ENCODE results near the gene ATG7.
"Not testable (repeated sequence)": the region's sequence is repeated elsewhere in the genome, so short reads cannot be mapped to it uniquely, and the experiment has no call there.

Gene ATG7

DNA sequence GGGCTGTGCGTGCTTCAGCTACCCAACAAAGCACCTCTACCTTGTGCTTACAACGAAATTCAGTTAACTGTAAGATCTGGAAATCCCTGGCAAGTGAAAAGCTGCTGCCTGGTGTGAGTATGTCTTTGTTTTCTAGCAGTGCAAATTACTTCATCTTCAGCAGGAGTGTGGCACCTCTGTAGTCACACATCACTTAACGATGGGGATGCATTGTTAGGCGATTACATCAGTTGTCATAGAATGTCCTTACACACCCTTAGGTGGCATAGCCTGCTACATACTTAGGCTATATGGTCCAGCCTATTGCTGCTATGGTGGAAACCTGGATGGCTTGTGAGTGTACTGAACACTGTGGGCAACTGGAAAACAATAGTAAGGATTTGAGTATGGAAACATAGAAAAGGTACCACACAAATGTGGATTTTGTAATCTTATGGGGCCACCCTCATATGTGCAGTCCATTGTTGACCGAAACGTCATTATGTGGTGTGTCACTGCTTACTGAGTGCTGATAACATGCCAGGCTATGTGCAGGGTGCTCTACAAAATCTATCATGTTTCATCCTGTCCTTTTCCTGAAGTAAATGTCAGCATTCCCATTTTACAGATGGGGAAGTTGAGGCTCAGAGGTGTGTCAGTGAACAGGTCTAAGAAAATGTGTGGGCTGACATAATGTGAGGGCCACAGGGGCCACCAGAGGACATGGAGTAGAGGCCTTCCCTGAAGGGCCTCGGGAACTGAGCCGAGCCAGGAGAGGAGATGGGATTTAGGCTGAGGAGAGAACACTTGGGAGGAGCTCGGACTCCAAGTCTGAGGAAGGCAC is 198.0 kb downstream of the ATG7 start:
- DNase-seq, result no peak

GRCh38 chr3:11475324-11475723 is 203.1 kb downstream of the ATG7 start:
- no peak for DNase-seq

GRCh38 chr3:11476735-11477144 is 204.5 kb downstream of the ATG7 start:
- no peak for DNase-seq

- DNase-seq, result no peak
These were observed 205.3 kb downstream of the ATG7 start for GRCh38 chr3:11477407-11477911.

- no peak for DNase-seq
These were observed 206.0 kb downstream of the ATG7 start for GRCh38 chr3:11478167-11478566.

DNA sequence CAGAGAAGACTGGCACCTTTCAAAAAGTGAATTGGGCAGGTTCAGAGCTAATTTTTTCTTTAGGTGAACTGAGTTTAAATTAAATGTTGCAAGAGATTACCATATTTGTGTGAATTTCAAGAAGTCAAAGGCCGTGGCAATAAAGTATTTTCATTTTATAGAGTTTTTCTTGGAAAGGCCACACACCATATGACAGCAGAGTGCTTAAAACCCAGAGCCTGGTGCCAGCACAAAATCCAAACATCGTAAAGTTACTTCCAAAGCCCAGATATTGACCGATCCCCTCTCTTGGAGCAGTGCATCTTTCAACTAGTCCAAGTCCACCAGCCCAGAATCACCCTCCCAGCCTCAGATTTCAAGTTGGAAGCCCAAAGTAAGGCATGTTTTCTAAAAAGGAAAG is 207.0 kb downstream of the ATG7 start:
- no peak for DNase-seq

DNA sequence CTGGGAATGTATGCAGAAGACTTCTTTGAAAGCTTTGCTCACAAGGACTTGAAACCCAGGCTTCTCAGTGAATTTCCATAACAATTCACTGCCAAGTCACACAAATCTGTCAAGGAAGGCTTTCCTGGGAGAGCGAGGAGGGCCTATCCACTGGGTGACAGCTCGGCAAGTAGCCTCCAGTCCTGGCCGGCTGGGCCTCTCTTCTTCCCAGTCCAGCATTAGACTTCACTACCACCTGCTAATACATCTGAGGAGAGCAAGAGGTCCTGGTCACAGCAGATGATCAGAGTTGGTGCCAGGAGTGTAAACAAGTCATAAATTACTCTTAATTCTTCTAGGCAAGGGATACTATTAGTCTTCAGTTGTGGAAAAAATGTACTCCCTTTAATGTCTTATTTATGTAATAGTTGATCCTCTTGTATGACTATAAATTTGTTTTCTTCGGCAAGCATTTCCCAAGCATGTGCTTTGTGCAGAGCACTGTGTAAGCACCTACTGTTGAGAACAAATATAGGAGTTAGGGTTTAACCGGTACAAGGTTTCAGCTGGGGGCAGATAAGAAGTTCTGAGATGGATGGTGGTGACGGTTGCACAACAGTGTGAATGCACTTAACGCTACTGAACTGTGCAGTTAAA is 208.6 kb downstream of the ATG7 start:
- DNase-seq, result peak; percentile 48 to 61

GRCh38 chr3:11481556-11481955 is 209.4 kb downstream of the ATG7 start:
- peak; percentile 11 to 50 for DNase-seq

DNA sequence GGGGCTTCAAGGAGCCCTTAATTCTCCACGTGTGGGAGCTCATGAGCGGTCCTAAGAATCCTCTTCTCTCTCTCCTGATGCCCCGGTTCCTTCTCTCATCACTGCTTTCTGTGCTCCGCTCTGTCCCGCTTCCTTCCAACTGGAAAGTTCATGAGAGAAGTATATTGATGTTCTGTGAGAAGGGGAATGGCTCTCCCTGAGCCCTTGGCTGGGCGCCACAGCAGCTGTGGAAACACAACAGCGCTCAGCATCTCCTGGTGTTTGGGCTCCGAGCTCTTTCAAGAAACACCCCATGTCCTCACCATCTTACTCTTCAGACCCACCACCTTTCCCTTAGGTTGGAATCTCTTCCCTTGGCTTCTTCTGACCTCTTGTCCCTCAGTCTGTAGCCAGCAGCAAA is 209.8 kb downstream of the ATG7 start:
- peak; percentile 66 to 71 for DNase-seq

- not testable (repeated sequence) for DNase-seq
These were observed 216.2 kb downstream of the ATG7 start for GRCh38 chr3:11488356-11488755.

DNA sequence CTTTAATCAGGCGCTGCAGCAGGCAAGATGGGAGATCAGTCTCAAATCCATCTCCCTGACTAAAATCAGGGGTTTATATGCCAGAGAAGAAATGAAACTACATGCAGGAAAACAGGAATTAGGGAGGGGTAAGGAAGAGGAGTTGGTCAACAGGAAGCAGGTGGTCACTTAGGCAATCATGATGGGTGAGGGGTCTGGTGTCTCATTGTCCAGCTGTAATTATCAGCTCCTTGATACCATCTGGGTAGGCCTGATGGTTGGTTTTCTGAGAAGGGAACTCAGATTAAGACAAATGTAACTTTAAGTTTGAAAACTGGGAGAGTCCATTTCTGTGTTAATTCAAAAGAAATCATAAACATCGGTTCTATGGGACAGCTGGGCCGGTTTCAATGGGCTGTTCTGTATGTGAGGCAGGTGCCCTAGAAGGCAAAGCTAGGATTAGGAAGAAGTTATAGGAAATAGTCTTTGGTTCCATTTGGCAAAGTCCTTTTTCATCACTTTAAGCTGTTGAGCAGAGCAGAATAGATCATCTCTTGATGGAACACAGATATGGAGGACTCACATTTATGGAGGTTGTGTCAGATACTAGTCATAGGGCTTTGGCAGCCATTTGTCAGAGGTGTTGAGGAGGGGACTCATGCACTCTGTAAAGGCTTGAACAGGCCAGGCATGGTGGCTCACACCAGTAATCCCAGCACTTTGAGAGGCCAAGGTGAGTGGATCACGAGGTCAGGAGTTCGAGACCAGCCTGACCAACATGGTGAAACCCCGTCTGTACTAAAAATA is 222.1 kb downstream of the ATG7 start:
- DNase-seq, result no peak

GRCh38 chr3:11495948-11496557 is 223.9 kb downstream of the ATG7 start:
- peak; percentile 53 to 76 for DNase-seq

GRCh38 chr3:11498177-11498576 is 226.0 kb downstream of the ATG7 start:
- DNase-seq, result no peak

DNA sequence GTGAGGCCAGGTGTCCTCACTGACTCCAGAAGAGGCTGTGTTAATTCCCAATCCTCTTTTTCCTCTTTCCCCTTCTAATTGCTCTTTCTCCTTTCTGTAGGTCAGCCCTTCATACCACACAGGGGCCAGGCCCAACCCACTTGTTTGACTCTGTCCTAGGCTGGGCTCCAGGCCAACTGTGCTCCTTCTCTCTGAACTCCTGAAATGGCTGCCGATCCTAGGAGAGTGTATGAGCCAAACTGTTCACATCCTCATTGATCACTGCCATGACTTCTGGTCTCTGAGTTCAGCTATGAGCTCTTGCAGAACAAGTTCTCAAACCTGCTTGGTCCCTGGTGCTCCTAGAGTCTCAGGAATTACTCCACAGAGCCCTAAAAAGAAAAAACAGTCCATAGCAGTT is 226.4 kb downstream of the ATG7 start:
- peak; percentile 80 to 81 for DNase-seq

GRCh38 chr3:11499144-11499543 is 226.9 kb downstream of the ATG7 start:
- no peak for DNase-seq

DNA sequence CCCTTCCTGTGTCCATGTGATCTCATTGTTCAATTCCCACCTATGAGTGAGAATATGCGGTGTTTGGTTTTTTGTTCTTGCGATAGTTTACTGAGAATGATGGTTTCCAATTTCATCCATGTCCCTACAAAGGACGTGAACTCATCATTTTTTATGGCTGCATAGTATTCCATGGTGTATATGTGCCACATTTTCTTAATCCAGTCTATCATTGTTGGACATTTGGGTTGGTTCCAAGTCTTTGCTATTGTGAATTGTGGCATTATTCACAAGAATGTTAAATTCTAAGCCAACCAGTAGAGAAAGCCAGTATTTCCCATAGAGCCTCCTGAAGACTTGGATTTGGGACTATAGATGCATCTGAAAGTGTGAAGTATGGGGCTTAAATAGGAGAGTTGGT is 230.2 kb downstream of the ATG7 start:
- DNase-seq, result not testable (repeated sequence)

DNA sequence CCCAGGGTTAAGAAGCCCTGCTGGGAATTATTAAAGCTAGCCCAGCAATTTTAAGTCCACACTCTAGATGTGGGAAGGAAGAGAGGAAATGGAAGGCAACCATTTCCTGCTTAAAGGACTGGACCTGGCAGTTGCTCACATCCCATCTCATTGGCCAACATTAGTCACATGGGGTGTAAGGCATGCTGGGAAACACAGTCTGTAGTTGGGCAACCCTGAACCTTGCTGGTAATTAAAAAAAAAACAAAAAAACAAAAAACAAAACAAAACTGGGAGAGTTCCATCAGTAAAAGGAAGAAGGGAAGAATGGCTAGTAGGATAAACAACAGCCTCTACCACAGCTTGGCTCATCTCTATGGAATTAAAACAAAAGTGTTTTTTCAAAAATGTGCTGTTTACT is 235.5 kb downstream of the ATG7 start:
- DNase-seq, result no peak

- no peak for DNase-seq
These were observed 236.4 kb downstream of the ATG7 start for GRCh38 chr3:11508346-11509172.

DNA sequence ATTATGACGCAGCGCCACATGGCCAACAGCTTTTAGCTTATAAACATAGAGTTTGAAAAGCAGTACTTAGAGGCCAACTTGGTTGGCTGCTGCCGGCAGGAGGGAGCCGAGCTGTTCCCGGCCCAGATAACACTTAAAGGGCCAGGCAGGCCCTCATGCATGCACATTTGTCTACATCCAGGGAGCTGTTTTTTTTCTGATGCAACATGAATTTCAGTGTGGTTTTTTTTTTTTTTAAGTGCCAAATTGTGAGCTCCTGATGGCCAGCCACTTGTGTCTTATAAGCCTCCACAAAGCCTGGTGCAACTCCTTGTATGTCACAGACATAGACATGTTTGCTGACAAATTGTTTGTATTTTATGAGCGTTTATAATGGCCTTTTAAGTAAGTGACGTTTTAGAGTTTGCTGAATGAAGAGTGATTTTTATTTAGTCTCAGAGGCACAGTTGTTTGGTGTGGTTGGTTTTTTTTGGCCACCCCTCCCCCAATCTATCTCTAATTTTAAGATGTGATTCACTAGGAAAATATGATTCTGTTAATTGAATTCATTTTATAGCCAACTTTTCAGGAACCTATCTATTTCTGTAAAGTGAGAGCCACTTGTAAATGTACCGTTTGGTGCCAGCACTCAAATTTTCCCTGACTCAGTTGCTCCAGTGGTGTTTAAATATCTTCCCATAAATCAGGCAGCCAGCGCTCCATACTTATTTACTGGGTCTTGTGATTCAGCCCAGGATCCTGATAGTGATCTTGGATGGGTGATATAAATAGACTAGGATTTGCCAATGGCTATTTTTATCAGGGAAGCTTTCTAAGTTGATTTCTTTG is 237.2 kb downstream of the ATG7 start:
- DNase-seq, result peak in 1 of 2 experiments; percentile 9

- no peak for DNase-seq
These were observed 237.8 kb downstream of the ATG7 start for GRCh38 chr3:11510001-11510340.

DNA sequence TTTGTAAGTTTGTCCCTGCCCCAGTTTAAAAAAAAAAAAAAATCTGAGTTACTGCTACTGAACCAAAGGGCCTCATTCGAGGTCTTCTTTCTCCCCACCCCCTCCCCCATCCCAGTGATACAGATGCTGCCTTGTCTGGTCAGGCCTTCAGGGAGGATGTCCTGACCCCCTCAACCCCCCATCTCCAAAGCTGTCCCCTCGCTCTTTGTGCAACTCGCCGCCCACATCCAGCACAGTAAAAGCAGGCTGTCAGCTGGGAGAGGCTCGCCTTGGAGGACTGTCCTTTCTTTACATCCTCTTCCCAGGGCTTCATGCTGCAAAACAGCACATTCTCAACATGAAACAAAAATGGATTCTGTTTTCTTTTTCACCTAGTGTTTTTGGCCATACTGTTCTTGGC is 238.2 kb downstream of the ATG7 start:
- no peak for DNase-seq
